ENCODE data around the gene SIVA1.

The SIVA1 gene

GRCh38 chr14:104799244-104800014, 46.5 kb downstream of the SIVA1 start:
- no peak for TF ChIP-seq CTCF (IDR thresholded peaks at IDR 0.05; ENCODE audit: low read depth, low read length)
- peak overlapping the region; percentile 59 for H3K4me3 ChIP-seq (ENCODE audit: low read depth, low read length)

DNA sequence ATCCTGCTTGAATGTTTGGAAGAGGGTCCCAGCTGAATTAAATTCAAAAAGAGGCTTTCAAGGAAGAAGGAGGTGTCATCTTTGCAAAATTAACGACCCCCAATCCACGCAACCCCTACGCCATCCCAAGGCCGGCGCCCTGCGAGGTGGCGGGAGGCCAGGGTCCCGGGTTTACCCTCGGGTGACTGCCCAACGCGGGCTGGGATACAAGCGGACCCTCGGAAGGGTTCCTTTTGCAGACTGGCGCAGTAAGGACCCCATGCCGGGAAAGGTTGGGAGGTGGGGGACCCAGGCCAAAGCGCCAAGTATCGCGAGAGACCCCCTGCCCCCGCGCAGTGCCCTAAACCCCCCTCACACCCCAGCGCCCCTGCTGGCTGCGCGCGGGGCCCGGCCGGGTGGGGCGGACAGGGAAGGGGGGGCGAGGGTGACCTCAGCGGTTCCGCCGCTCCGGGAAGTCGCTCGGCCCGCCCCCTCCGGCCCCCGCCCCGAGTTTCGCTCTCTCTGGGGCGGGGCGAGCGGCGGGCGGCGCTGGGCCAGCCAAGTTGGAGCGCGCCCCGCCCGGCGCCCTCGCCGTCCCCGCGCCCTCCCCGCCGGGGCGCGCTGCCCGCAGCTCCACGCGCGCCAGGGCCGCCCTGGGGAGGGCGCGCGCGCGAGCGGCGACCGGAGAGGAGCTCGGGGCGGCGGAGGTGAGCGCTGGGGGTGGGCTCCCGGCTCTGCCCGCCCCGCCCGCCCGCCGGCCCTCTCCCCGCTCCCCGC, 47.2 kb downstream of the SIVA1 start:
- peak overlapping the region; percentile 66 for H3K4me3 ChIP-seq (ENCODE audit: low read depth, low read length)
- peak; percentile 21; the same call in 1 of the 2 replicates for TF ChIP-seq CTCF (IDR thresholded peaks at IDR 0.05; ENCODE audit: low read depth, low read length)

DNA sequence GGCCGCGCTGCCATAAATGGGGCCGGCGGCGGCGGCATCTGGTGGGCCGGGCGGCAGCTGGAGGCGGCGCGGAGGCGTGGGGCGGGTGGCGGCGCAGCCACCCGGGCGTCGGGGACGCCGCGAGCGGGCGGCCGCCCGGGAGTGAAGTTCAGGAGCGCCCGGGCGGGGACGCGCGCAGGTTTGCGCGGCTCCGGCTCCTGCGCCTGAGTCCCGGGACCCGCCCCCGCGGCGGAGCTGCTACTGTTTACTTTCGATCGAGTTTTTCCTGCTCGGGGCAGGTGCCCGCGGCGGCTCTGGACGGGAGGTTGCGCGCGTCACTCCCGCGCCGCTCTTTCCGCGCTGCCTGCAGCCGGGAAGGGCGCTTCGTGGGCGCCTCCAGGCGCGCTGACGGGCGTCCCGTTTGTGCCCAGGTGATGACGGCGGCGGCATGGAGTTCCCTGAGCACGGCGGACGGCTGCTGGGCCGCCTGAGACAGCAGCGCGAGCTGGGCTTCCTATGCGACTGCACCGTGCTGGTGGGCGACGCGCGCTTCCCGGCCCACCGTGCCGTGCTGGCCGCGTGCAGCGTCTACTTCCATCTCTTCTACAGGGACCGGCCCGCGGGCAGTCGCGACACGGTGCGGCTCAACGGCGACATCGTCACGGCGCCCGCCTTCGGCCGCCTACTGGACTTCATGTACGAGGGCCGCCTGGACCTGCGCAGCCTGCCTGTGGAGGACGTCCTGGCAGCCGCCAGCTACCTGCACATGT, 48.0 kb downstream of the SIVA1 start, which contains the start of gene ZBTB42:
TSS of gene ZBTB42 (plus strand) at position 331 of the 749 bp plus-strand sequence. CDS start at position 428, 97 bp downstream.
- H3K4me3 ChIP-seq (ENCODE audit: low read depth, low read length) = peak within 1 kb of the TSS; percentile 66
- TF ChIP-seq CTCF (IDR thresholded peaks at IDR 0.05; ENCODE audit: low read depth, low read length) = no peak

GRCh38 chr14:104801520-104802393, 48.8 kb downstream of the SIVA1 start:
- peak overlapping the region; percentile 66 for H3K4me3 ChIP-seq (ENCODE audit: low read depth, low read length)

DNA sequence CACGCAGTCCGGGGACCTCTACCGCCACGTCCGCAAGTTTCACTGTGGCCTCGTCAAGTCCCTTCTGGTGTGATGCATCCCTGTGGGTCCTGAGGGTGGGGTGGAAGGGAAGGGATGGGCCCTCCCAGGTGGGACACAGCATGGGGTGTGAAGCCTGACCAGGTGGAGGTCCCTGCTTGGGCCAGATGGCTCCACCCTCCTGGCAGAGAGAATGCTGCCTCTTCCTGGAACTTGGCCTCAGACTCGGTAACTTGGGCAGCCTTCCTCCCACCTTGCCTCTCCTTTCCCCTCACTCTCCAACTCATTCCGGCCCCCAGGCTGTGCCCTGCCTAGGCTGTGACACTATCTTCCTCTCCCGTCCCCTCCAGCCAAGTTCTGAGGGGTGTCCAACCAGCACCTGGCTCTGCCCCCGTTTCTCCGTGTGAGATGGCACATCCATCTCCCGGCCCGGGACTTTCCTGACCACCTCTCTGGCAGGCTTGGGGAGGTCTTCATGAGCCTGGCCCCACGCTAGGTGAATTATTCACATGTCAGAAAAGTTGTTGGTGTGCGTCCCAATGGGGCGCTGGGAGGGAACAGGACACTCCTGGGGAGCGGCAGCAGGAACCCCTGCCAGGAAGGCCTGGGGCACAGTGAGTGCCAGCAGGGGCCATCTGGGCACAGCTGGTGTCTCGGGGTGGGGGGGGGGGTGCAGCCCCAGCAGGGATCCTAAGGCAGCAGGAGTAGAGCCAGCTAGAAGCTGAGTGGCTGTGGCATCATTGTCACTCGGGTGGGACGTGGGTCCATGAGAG, 49.6 kb downstream of the SIVA1 start:
- no peak for TF ChIP-seq CTCF (IDR thresholded peaks at IDR 0.05; ENCODE audit: low read depth, low read length)
- H3K4me3 ChIP-seq (ENCODE audit: low read depth, low read length) = no peak overlapping the region

More at GRCh38 chr14:104801520-104802393, 48.8 kb downstream of the SIVA1 start:
- no peak for TF ChIP-seq CTCF (IDR thresholded peaks at IDR 0.05; ENCODE audit: low read depth, low read length)
